HCT116 (cell line): Measurements from ENCODE around the gene TREM1. TPM values are rescaled to one million over a fixed set of nuclear protein-coding genes. Genes with fewer than 3 reads are reported as not detected.

Source experiments
- ATAC-seq: fragments of 200-7000 bp; cut with Tn5 transposase; 2 replicates; pipeline ENCODE4 v1.9.1; 2020; ENCODE audit warnings: mild to moderate bottlenecking, moderate library complexity
- BruUV-seq: library from RNA; stranded (reverse); fragments of 400-500 nt; replicated peaks from 2 replicates; lab custom pipeline; 2021; lab: Mats Ljungman, UMichigan
- CTCF ChIA-PET: fragments of 300-600 bp; sonication (Branson Sonifier 250); formaldehyde crosslinking; loops from one replicate; lab custom pipeline; 2021; ENCODE audit warnings: antibody characterized with exemption; lab: Charles Lee
- POLR2A ChIA-PET: fragments of 300-600, 350-600 bp; sonication (Branson Sonifier 250); formaldehyde crosslinking; loops from one replicate; lab custom pipeline; 2021; ENCODE audit warnings: antibody characterized with exemption; lab: Charles Lee
- RAD21 ChIA-PET, 2 experiments: fragments of 300-600 bp; sonication (Branson Sonifier 250); formaldehyde crosslinking; loops; one replicate each; lab custom pipeline; 2023; ENCODE audit warnings: low total read pairs in 2 of 2; ENCODE audit not compliant: uncharacterized antibody in 2 of 2, unreplicated experiment in 2 of 2, low non-redundant PET in 1 of 2; lab: Charles Lee
- DNase-seq: peaks from one replicate; pipeline ENCODE4 v3.0.0-alpha.2; 2010; ENCODE audit warnings: low read depth, low spot score
- H2AFZ ChIP-seq: fragments of 200-600 bp; shearing (Covaris generic), sonication (generic); 2 replicates; pipeline ENCODE4 v1.6.1; 2017; ENCODE audit warnings: low read depth, mixed run types, mixed read lengths, antibody characterized with exemption, low read length; ENCODE audit not compliant: poor library complexity, severe bottlenecking
- H3K27ac ChIP-seq: 2 replicates; pipeline ENCODE4 v1.5.1; 2012; ENCODE audit warnings: low read depth, low read length
- H3K27me3 ChIP-seq: fragments of 200-600 bp; sonication (generic); 2 replicates; pipeline ENCODE4 v1.6.1; 2016; ENCODE audit warnings: mixed run types, low read length, mixed read lengths; ENCODE audit not compliant: insufficient read depth
- H3K36me3 ChIP-seq, 2 experiments: fragments of 200-500 bp in 1 of 2; fragments of 200-600 bp in 1 of 2; sonication (Bioruptor generic) in 1 of 2; sonication (generic) in 1 of 2; 2 replicates each; pipeline versions ENCODE4 v1.5.1 to v1.6.1; 2014 to 2016; ENCODE audit warnings: low read length in 2 of 2, inconsistent platforms in 1 of 2, mixed read lengths in 1 of 2, mixed run types in 1 of 2; ENCODE audit not compliant: insufficient read depth in 2 of 2, control insufficient read depth in 1 of 2
- H3K4me1 ChIP-seq, 2 experiments: fragments of 200-600 bp in 1 of 2; sonication (generic) in 1 of 2; 2 replicates each; pipeline versions ENCODE4 v1.5.1 to v1.6.1; 2012 to 2017; ENCODE audit warnings: low read length in 2 of 2, inconsistent platforms in 1 of 2, mild to moderate bottlenecking in 1 of 2, mixed read lengths in 1 of 2, mixed run types in 1 of 2, moderate library complexity in 1 of 2; ENCODE audit not compliant: insufficient read depth in 2 of 2, control insufficient read depth in 1 of 2
- H3K4me2 ChIP-seq: fragments of 200-600 bp; sonication (generic); 2 replicates; pipeline ENCODE4 v1.6.1; 2017; ENCODE audit warnings: mixed run types, low read length, mixed read lengths
- H3K4me3 ChIP-seq, 2 experiments: fragments of 200-600 bp in 1 of 2; sonication (generic) in 1 of 2; replicated peaks in 1 of 2; 2 replicates each; pipeline ENCODE4 v1.5.1; 2011 to 2016; ENCODE audit warnings: low read length in 2 of 2, control low read depth in 1 of 2, low read depth in 1 of 2, mild to moderate bottlenecking in 1 of 2, mixed read lengths in 1 of 2, mixed run types in 1 of 2
- H3K79me2 ChIP-seq: fragments of 200-600 bp; sonication (generic); 2 replicates; pipeline ENCODE4 v1.6.1; 2017; ENCODE audit warnings: mild to moderate bottlenecking, mixed run types, low read length, moderate library complexity, mixed read lengths; ENCODE audit not compliant: insufficient read depth
- H3K9ac ChIP-seq: fragments of 200-600 bp; sonication (generic); 2 replicates; pipeline ENCODE4 v1.6.1; 2016; ENCODE audit warnings: low read length, mixed read lengths
- H3K9me2 ChIP-seq: fragments of 200-600 bp; sonication (generic), shearing (Covaris generic); 2 replicates; pipeline ENCODE4 v1.6.1; 2017; ENCODE audit warnings: mixed run types, mild to moderate bottlenecking, moderate library complexity; ENCODE audit not compliant: insufficient read depth
- H3K9me3 ChIP-seq, 2 experiments: fragments of 200-500 bp in 1 of 2; fragments of 200-600 bp in 1 of 2; sonication (Bioruptor generic) in 1 of 2; sonication (generic) in 1 of 2; 2 replicates each; pipeline ENCODE4 v1.6.1; 2014 to 2017; ENCODE audit warnings: low read length in 2 of 2, mixed read lengths in 2 of 2, inconsistent platforms in 1 of 2, low read depth in 1 of 2, mild to moderate bottlenecking in 1 of 2, mixed run types in 1 of 2, moderate library complexity in 1 of 2; ENCODE audit not compliant: control insufficient read depth in 1 of 2, insufficient read depth in 1 of 2
- H4K20me1 ChIP-seq: fragments of 200-600 bp; sonication (generic), shearing (Covaris generic); 2 replicates; pipeline ENCODE4 v1.6.1; 2017; ENCODE audit warnings: mixed run types, mild to moderate bottlenecking, moderate library complexity; ENCODE audit not compliant: insufficient read depth
- CBX3 ChIP-seq: IDR thresholded peaks from 2 replicates; pipeline ENCODE4 v1.6.1; 2012; ENCODE audit warnings: low read depth
- EGR1 ChIP-seq: IDR thresholded peaks from 2 replicates; pipeline ENCODE4 v1.6.1; 2012; ENCODE audit warnings: low read depth
- ELF1 ChIP-seq: IDR thresholded peaks from 2 replicates; pipeline ENCODE4 v1.6.1; 2012; ENCODE audit warnings: low read depth, borderline replicate concordance
- EZH2 ChIP-seq: fragments of 200-600 bp; sonication (generic); IDR thresholded peaks from 2 replicates; pipeline ENCODE4 v1.6.1; 2017; ENCODE audit warnings: antibody characterized with exemption, mixed run types
- EZH2phosphoT487 ChIP-seq: fragments of 200-600 bp; IDR thresholded peaks from 2 replicates; pipeline ENCODE4 v1.6.1; 2018; ENCODE audit warnings: antibody characterized with exemption, borderline replicate concordance
- FOSL1 ChIP-seq: IDR thresholded peaks from 2 replicates; pipeline ENCODE4 v1.6.1; 2012; ENCODE audit warnings: low read depth
- JUND ChIP-seq: IDR thresholded peaks from 2 replicates; pipeline ENCODE4 v1.6.1; 2012
- POLR2A ChIP-seq: IDR thresholded peaks from 2 replicates; pipeline ENCODE4 v1.7.0; 2011; ENCODE audit warnings: borderline replicate concordance; ENCODE audit not compliant: insufficient read depth, insufficient read length; ENCODE audit errors: extremely low read depth
- POLR2AphosphoS5 ChIP-seq: IDR thresholded peaks from 2 replicates; pipeline ENCODE4 v1.6.1; 2011; ENCODE audit warnings: mild to moderate bottlenecking, low read depth, low read length, moderate library complexity
- RAD21 ChIP-seq: IDR thresholded peaks from 2 replicates; pipeline ENCODE4 v1.6.1; 2012; ENCODE audit warnings: low read depth, mild to moderate bottlenecking
- SIN3A ChIP-seq: IDR thresholded peaks from 2 replicates; pipeline ENCODE4 v1.6.1; 2012; ENCODE audit warnings: low read depth
- TCF7L2 ChIP-seq: IDR thresholded peaks from 2 replicates; pipeline ENCODE4 v1.7.0; 2011; ENCODE audit warnings: borderline replicate concordance, inconsistent platforms; ENCODE audit not compliant: insufficient read depth, insufficient read length; ENCODE audit errors: extremely low read depth
- YY1 ChIP-seq: IDR thresholded peaks from 2 replicates; pipeline ENCODE4 v1.6.1; 2011; ENCODE audit warnings: low read length, low read depth, moderate library complexity, mild to moderate bottlenecking; ENCODE audit not compliant: insufficient replicate concordance; ENCODE audit errors: extremely low read depth
- ZFX ChIP-seq: fragments of 450-650 bp; IDR thresholded peaks from 2 replicates; pipeline ENCODE4 v1.6.1; 2017
- ZNF274 ChIP-seq: fragments of 200-500 bp; sonication (Bioruptor generic); IDR thresholded peaks from 2 replicates; pipeline ENCODE4 v1.6.1; 2014; ENCODE audit warnings: mild to moderate bottlenecking, low read depth, low read length, inconsistent platforms
- intact Hi-C: fragments of 100-400 bp; cut with micrococcal nuclease; formaldehyde crosslinking; loops from 2 replicates; pipeline ENCODE4 v1.10.0; 2022
- total RNA-seq: library from RNA; stranded (reverse); gene quantifications from one replicate; pipeline ENCODE4 v1.2.1, GENCODE V29; 2021; ENCODE audit not compliant: unreplicated experiment
- TF ChIP-seq, protein P1 (sequence below): IDR thresholded peaks from 2 replicates; pipeline ENCODE4 v1.6.1; 2011; ENCODE audit warnings: mild to moderate bottlenecking, low read length, moderate library complexity; ENCODE audit not compliant: insufficient replicate concordance; ENCODE audit errors: extremely low read depth
- TF ChIP-seq, protein P2 (sequence below): IDR thresholded peaks from 2 replicates; pipeline ENCODE4 v1.6.1; 2012
- TF ChIP-seq, protein P3 (sequence below), 3 experiments: fragments of 200-600 bp in 1 of 3; sonication (generic) in 1 of 3; IDR thresholded peaks in 2 of 3; conservative IDR thresholded peaks in 1 of 3; 2 replicates each; pipeline ENCODE4 v1.5.1; 2012 to 2017; ENCODE audit warnings: low read depth in 2 of 3, low read length in 2 of 3, antibody characterized with exemption in 1 of 3, borderline replicate concordance in 1 of 3, control low read depth in 1 of 3, mild to moderate bottlenecking in 1 of 3, mixed read lengths in 1 of 3, mixed run types in 1 of 3, moderate library complexity in 1 of 3; ENCODE audit not compliant: insufficient read depth in 1 of 3
- TF ChIP-seq, protein P4 (sequence below): IDR thresholded peaks from 2 replicates; pipeline ENCODE4 v1.6.1; 2012

The TREM1 gene
- total RNA-seq, 1 experiment from 2014 or later: 0.22 TPM

DNA sequence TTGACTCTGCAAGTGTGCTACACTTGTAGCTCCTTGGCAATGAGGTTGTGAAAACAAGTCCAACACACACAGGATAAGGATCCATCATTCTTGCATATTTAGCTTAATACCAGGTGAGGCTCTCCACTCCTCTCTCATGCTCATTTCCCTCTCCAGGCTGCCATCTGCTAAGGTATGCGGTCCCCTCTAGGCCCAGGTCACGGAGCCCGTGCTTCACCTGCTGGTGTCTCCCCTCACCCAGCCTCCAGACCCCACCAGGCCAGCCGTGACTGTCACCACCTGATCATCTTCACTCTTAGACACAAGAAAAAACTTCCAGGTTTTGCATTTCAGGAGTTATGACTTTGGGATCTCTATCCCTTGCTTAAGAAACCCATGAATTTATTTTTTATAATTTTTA lies 34.7 kb upstream of the TREM1 start (continued):
- TF ChIP-seq FOSL1: no peak
- no peak for TF ChIP-seq CBX3
- TF ChIP-seq ZNF274: no peak

DNA sequence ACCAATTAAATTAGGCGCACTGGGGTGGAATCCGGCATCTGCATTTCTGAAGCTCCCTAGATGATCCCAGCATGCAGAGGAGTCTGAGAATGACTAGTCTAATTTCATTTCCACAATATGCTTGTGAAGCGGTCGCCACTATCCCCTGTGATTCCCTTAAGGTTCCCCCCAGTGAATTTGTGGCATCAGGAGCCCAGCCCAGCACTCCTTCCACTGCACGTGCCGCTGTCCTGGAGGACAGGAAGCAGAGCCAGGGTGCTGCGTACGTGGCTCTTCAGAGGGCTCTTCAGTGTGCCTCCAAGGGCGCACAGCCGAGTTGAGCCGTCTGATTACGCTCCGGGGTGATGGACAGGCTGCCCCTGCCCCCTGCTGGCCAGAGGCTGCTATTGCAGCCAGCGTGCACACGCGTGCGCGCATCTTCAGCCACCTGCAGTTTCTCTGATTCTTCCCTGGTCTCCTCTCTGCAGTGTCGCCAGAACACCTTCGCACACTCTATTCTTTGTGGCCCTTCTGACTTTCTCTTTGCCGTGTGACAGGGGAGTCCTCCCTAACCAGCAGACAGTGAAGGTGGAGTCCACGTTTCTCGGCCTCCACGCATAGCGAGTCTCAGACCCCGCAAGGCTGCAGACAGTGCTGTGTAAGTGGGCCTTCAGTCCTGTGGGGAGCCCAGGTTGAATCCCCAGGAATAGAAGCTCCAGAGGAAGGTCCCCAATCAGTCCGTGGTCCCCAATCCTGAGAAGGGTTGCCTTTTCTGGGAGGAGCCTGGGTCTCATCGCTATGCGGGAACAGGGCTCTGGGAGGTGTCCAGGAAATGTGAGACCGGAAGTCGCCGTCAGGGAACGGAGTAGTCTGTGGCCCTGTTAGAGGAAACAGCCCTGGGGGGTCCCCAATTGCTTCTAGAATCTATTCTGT lies 32.4 kb upstream of the TREM1 start:
- ChIA-PET POLR2A (no interaction called here), CTCF (interaction anchor here (0.7 to 2.0 kb wide), 7 partner anchors 9 to 246 kb away, joined by 3 to 15 read pairs (median 4); partner anchors contain the start of genes NFYA and OARD1), RAD21 (interaction anchor here in 1 of 2 experiments (0.7 to 0.8 kb wide), 2 partner anchors 127 to 291 kb away, joined by 3 read pairs; no protein-coding TSS in a partner anchor)
- Histone ChIP-seq H3K4me1 (peaks cover 3 to 8% of the 10 kb centered on the region in 2 experiments), H2AFZ (peak overlapping the region; percentile 79), H3K9ac (no peak overlapping the region), H3K27ac (no peak overlapping the region), H3K4me2 (peak overlapping the region; percentile 63), H3K36me3 (no peaks in the 10 kb centered on the region), H3K27me3 (peaks cover 33% of the 10 kb centered on the region), H4K20me1 (no peaks in the 10 kb centered on the region), H3K9me2 (no peaks in the 10 kb centered on the region), H3K9me3 (no peaks in the 10 kb centered on the region), H3K79me2 (no peaks in the 10 kb centered on the region), H3K4me3 (peak overlapping the region; percentile 26 to 31)
- DNase-seq: peak; percentile 71
- intact Hi-C loops: loop anchor here (1.0 to 5.0 kb wide), 4 partner anchors 13 to 422 kb away; no protein-coding TSS in a partner anchor
- ATAC-seq: peak; percentile 99
- TF ChIP-seq CBX3 (no peak), EZH2 (no peak), TCF7L2 (no peak), EGR1 (no peak), RAD21 (peak; percentile 94), YY1 (peak; percentile 46), EZH2phosphoT487 (no peak), ELF1 (no peak), SIN3A (no peak), FOSL1 (no peak), JUND (no peak), ZNF274 (no peak), ZFX (no peak), POLR2AphosphoS5 (peak; percentile 35; the same call in 1 of the 2 replicates), POLR2A (no peak)
- TF ChIP-seq, protein P1, sequence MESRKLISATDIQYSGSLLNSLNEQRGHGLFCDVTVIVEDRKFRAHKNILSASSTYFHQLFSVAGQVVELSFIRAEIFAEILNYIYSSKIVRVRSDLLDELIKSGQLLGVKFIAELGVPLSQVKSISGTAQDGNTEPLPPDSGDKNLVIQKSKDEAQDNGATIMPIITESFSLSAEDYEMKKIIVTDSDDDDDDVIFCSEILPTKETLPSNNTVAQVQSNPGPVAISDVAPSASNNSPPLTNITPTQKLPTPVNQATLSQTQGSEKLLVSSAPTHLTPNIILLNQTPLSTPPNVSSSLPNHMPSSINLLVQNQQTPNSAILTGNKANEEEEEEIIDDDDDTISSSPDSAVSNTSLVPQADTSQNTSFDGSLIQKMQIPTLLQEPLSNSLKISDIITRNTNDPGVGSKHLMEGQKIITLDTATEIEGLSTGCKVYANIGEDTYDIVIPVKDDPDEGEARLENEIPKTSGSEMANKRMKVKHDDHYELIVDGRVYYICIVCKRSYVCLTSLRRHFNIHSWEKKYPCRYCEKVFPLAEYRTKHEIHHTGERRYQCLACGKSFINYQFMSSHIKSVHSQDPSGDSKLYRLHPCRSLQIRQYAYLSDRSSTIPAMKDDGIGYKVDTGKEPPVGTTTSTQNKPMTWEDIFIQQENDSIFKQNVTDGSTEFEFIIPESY: no peak
- TF ChIP-seq, protein P2, sequence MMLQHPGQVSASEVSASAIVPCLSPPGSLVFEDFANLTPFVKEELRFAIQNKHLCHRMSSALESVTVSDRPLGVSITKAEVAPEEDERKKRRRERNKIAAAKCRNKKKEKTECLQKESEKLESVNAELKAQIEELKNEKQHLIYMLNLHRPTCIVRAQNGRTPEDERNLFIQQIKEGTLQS: no peak
- TF ChIP-seq, protein P3, sequence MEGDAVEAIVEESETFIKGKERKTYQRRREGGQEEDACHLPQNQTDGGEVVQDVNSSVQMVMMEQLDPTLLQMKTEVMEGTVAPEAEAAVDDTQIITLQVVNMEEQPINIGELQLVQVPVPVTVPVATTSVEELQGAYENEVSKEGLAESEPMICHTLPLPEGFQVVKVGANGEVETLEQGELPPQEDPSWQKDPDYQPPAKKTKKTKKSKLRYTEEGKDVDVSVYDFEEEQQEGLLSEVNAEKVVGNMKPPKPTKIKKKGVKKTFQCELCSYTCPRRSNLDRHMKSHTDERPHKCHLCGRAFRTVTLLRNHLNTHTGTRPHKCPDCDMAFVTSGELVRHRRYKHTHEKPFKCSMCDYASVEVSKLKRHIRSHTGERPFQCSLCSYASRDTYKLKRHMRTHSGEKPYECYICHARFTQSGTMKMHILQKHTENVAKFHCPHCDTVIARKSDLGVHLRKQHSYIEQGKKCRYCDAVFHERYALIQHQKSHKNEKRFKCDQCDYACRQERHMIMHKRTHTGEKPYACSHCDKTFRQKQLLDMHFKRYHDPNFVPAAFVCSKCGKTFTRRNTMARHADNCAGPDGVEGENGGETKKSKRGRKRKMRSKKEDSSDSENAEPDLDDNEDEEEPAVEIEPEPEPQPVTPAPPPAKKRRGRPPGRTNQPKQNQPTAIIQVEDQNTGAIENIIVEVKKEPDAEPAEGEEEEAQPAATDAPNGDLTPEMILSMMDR (IDR thresholded peaks at IDR 0.05 in 2 of 3, conservative IDR thresholded peaks at IDR 0.05 in 1 of 3; ENCODE audit: borderline replicate concordance in 1 of 3, insufficient read depth in 1 of 3, low read depth in 2 of 3, low read length in 2 of 3): peak; percentile 88 to 99 (median 99)
- TF ChIP-seq, protein P4, sequence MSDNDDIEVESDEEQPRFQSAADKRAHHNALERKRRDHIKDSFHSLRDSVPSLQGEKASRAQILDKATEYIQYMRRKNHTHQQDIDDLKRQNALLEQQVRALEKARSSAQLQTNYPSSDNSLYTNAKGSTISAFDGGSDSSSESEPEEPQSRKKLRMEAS: peak; percentile 59; the same call in 1 of the 2 replicates
- BruUV-seq: no TSS peak
